ENCODE data around the gene PDE6C.

Gene PDE6C

DNA sequence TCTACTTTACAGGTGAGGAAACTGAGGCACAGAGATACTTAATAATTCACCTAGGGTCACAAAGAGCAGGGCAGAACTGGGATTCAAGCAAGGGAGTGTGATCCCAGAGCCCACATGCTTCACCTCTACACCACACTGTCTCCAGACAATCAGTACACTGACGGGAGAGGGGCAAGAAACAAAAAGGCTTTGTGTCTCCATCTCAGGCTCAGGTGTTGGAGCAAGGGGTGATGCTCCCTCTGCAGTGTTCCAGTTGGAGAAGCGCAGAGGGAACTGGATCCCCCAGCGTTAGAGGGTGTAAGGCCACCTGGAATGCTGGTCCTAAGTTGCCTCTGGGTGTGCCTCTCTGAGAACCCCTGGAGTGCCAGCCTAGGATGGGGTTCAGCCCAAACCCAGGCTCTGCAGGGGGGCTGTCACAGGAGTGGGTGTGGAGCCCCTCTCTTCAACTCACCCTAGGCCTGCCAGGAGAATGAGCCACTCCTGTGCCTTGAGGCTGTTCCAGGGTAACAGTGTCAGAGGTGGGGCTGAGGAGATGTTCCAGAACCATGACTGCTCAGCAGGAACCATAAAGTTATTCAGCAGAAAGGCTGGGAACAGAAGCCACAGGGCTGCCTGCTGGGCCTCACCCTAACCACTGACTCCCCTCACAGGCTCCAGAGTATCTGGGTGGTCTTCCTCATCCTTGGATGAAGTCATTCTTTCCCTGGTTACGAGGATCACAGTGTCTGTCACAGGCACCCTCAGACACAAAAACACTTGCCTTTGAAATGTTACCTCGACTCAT, 16.8 kb upstream of the PDE6C start:
- DNase-seq = no peak

DNA sequence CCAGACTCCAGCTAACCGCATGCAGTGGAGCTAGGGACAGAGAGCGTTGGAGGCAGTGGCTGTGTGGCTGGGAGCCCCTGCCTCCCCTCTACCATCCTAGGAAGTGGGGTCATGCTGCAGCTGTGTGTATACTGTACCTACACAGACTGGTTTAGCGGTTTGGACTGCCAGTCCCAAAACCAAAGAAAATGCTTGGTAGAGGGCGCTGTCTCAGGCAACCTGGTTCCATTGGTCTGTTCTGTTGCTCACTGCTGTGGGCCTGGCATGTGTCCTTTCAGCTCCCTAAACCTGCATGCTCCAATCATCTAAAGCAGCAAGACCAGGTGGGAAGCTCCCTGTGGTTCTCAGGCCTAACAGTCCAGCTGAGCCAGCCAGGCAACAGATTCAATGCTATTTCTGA, 15.8 kb upstream of the PDE6C start:
- no peak for DNase-seq

GRCh38 chr10:93597075-93597599, 15.2 kb upstream of the PDE6C start:
- no peak for DNase-seq

DNA sequence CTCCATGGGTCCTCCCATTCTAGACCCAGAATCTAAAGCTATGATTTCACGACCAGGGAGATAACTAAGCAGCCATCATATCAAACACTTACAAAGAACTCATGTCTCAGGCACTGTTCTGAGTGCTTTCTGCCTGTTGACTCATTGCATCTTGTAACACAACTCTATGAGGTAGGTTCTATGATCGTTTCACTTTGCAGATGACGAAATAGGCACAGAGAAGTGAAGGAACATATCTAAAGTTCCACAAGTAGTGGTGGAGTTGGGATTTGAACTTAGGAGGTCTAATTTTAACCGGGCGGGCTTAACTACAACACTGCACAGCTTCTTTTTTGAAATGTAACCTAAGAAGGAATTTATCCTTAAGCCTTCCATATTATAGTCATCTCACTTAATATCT, 14.2 kb upstream of the PDE6C start:
- no peak for DNase-seq

- DNase-seq = no peak
Observed at GRCh38 chr10:93599335-93599734, 13.0 kb upstream of the PDE6C start.

- DNase-seq = no peak
Observed at GRCh38 chr10:93599778-93600177, 12.6 kb upstream of the PDE6C start.

DNA sequence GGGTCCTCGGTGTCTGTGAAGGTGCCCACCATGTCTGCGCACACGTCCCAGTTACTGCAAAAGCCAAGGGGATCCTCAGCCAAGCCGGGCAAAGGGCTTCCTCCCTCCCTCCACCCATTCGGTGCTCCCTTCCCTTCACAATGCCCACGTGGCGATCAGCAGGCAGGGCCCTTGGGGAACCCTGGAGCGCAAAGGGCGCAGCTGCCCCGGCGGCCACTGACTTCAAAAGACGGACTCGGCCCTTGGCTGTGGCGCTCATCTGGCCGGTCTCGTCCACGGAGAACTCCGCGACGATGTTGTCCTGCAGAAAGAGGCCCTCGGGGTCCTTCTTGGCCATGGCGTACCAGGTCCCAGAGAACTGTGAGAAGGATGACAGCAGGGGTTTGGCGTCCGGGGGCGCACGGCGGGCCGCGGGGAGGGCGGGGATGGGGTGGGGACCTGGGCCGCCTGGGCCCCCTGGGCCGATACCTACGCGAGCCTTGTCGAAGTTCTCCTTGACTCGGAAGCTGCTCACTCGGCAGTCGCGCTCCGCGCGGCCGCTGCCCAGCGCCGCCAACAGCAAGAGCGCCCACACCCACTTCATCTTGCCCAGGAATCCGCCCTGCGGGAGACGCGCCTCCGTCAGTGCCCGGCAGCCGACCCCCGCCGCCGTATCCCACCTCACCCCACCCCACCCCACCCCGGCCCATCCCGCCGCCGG, 11.7 kb upstream of the PDE6C start:
- no peak for DNase-seq

DNA sequence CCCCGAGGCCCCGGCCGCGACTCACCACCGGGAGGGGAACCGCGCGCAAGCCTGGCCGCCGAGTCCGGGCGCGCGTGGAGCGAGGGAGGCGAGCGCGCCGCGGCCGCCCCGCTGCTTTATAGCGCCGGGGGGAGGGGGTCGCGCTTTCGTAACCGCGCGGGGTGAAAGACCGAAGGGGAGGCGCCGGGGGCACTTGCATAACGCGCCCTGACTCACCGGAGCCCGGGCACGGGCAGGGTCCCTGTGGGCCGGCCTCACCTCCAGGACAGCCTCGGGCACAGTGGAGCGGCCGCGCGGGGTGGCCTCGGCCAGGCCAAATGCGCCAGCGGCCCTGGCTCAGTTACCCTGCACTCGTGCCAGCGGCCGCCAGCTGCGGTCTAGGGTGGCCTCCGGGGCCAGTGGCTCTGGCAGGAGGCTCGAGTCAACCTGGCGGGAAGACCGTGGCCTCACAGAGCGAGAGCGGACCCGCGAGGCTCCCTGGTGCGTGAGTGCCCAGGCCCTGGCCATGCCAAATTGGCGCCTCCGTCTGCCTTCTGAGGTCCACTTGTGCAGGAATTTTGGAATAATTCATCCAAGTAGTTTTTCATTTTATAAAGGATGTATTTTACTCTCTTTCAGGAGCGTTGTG, 11.1 kb upstream of the PDE6C start, which contains the start of gene RBP4:
RBP4 (minus strand) TSS at position 90 of the 628 bp plus-strand sequence. CDS start 207 bp downstream, outside the sequence.
- DNase-seq = no peak

DNA sequence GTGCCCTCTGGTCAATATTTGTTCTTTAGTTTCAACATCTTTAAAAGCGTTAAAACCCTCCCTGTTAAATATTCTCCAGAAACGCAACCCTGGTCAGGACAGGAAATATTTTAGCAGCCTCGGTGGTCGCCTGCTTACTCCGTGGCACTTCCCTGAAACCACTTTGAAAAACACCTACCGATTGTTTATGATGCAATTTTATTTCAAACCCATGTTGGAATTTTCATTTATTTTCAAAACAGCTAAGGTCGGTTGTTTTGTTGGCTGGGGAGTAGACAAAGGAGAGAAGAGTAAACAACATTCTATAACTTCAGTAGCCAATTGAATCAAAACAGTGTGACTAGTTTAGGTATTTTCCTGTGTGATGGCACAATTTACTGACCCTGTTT, 10.6 kb upstream of the PDE6C start:
- no peak for DNase-seq

GRCh38 chr10:93603023-93603422, 9.3 kb upstream of the PDE6C start:
- DNase-seq = no peak

GRCh38 chr10:93604146-93604545, 8.2 kb upstream of the PDE6C start:
- no peak for DNase-seq

DNA sequence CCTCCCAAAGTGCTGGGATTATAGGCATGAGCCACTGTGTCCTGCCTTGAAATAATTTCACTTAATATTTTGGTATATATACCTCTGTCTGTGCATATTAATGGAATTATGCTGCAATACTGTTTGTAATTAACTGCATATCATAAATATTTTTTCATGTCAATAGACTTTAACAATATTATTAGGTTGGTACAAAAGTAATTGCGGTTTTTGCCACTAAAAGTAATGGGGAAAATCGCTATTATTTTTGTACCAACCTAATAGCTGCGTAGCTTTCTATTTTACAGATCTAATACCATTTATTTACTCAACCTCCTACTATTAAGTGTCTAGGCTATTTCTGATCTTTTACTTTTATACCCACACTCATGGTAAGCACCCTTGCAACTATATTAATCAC, 3.9 kb upstream of the PDE6C start:
- DNase-seq = no peak

DNA sequence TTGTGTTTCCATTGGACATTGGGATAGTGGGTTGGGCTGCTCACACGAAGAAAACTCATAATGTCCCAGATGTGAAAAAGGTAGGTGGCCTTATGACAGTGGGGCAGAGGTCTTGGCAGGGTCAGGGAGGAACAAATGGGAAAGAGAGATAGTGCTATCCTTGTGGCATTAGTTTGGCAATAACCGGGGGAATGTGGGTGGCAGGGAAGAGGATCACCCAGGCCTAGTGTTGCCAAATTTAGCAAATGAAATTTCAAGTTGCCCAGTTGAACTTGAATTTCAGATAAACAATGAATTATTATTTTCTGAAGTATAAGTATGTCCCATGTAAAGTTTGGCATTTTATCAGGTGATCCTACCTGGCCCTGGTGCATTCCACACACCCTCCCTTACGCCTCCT, 789 bp downstream of the PDE6C start:
- no peak for DNase-seq

GRCh38 chr10:93614101-93614825, 1.9 kb downstream of the PDE6C start:
- DNase-seq = no peak

- DNase-seq = peak; percentile 35 to 43
Observed at GRCh38 chr10:93615576-93616235, 3.4 kb downstream of the PDE6C start.

- no peak for DNase-seq
Observed at GRCh38 chr10:93620925-93621324, 8.6 kb downstream of the PDE6C start.

DNA sequence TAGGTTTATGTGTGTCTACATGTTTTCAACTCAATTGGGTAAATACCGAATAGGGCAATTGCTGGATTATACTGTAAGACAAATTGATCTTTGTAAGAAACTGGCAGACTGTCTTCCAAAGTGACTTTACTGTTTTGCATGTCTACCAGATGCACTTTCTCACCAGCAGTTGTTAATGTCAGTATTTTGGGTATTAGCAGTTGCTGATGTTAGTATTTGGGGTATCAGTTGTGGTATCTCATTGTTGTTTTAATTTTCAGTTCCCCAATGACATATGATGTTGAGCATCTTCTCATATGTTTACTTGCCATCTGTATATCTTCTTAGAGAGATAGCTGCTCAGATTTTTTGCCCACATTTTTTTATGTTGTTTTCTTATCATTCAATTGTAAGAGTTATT, 10.6 kb downstream of the PDE6C start:
- DNase-seq = no peak

- DNase-seq = no peak
Observed at GRCh38 chr10:93628858-93629257, 16.5 kb downstream of the PDE6C start.

- DNase-seq = no peak
Observed at GRCh38 chr10:93629647-93630305, 17.4 kb downstream of the PDE6C start.

GRCh38 chr10:93630625-93631557, 18.6 kb downstream of the PDE6C start:
- DNase-seq = no peak

GRCh38 chr10:93639791-93640190, 27.5 kb downstream of the PDE6C start:
- DNase-seq = no peak

All from AML-193 (cell line).